OCI-M1 (cell line): Measurements from ENCODE around the gene FGD3.
"Not testable (repeated sequence)": the region's sequence is repeated elsewhere in the genome, so short reads cannot be mapped to it uniquely, and the experiment has no call there.

Source experiments
- DNase-seq: peaks from one replicate; lab custom pipeline; 2025; lab: John Stamatoyannopoulos, UW

The FGD3 gene

GRCh38 chr9:92947268-92948037 lies at the start of gene FGD3:
Gene FGD3, plus strand, starts transcription at chr9:92947523. Its CDS starts 28,734 bp downstream, at chr9:92976257.
- no peak for DNase-seq

- not testable (repeated sequence) for DNase-seq
These were observed 42.2 kb upstream of the FGD3 start for GRCh38 chr9:92905137-92905536.

- no peak for DNase-seq
These were observed 35.5 kb upstream of the FGD3 start for GRCh38 chr9:92911511-92912475.

GRCh38 chr9:92917176-92917800 lies 30.0 kb upstream of the FGD3 start:
- peak; percentile 29 for DNase-seq

GRCh38 chr9:92920437-92920836 lies 26.9 kb upstream of the FGD3 start:
- DNase-seq = no peak

- DNase-seq = no peak
These were observed 15.7 kb upstream of the FGD3 start for GRCh38 chr9:92931606-92932005.

GRCh38 chr9:92934321-92934720 lies 13.0 kb upstream of the FGD3 start:
- DNase-seq = peak; percentile 37

GRCh38 chr9:92938025-92938424 lies 9.3 kb upstream of the FGD3 start:
- no peak for DNase-seq

- DNase-seq = no peak
These were observed 5.5 kb upstream of the FGD3 start for GRCh38 chr9:92941861-92942260.

GRCh38 chr9:92942688-92943616 lies 4.4 kb upstream of the FGD3 start:
- no peak for DNase-seq

- no peak for DNase-seq
These were observed 2.4 kb upstream of the FGD3 start for GRCh38 chr9:92944921-92945320.

GRCh38 chr9:92945796-92946195 lies 1.5 kb upstream of the FGD3 start:
- DNase-seq = no peak

- no peak for DNase-seq
These were observed 763 bp downstream of the FGD3 start for GRCh38 chr9:92948038-92948534.

- no peak for DNase-seq
These were observed 1.3 kb downstream of the FGD3 start for GRCh38 chr9:92948632-92949031.

- no peak for DNase-seq
These were observed 2.1 kb downstream of the FGD3 start for GRCh38 chr9:92949266-92949982.

- no peak for DNase-seq
These were observed 3.1 kb downstream of the FGD3 start for GRCh38 chr9:92950359-92950955.

- DNase-seq = no peak
These were observed 5.7 kb downstream of the FGD3 start for GRCh38 chr9:92952906-92953610.

- no peak for DNase-seq
These were observed 6.9 kb downstream of the FGD3 start for GRCh38 chr9:92954049-92954861.

- DNase-seq = no peak
These were observed 7.6 kb downstream of the FGD3 start for GRCh38 chr9:92954886-92955285.
